ENCODE data around the gene C10orf95.
A peak's percentile ranks its signal among the peaks of the same experiment; 100 is the strongest.

C10orf95 gene

DNA sequence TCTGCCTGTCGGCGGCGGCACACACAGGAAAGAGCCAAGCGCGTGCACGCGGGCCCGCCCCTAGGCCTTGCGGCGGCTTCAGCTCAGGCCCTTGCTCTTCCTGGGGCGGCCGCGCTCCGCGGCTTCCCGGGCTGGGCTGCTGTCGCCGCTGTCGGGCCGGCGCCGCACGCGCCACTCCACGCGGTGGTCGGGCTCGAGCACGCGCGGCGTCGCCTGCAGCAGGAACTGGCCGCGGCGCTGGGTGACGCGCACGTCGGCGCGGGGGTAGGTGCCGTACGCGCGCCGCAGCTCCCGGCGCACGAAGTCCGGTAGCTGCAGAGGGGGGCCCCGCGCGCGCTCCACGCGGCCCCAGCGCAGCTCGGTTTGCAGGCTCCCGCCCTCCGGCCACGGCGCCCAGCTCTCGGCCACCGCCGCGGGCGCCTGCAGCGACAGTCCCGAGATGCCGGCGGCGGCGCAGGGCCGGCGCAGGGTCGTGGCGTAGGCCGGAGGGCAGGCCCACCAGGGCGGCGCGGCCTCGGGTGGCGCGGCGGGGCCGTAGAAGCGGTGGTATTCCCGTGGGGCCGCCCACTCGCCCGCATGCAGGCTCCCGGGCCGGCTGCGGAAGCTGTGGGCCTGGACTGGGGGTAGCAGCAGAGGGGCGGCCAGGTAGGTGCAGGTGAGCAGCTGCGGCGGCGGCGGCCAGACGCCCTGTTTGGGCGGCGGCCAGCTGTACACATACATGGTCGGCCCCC, 804 bp downstream of the C10orf95 start:
- Histone ChIP-seq H3K4me3 (ENCODE audit: low read depth, low read length) (peak overlapping the region; percentile 70), H3K27me3 (replicated peaks) (no peaks in the 10 kb centered on the region), H3K36me3 (replicated peaks) (no peaks in the 10 kb centered on the region), H3K27ac (no peak overlapping the region)
- in situ Hi-C loops (cut with HindIII; ENCODE audit: low pct_ligation_motif_present, low sequenced_read_pairs): no loop called here
- no peak for TF ChIP-seq CTCF (IDR thresholded peaks at IDR 0.05; ENCODE audit: low read depth, low read length, missing control alignments)
- peak; percentile 42 for DNase-seq

GRCh38 chr10:102450124-102450373, 1.3 kb downstream of the C10orf95 start:
- no peak for DNase-seq
- Histone ChIP-seq H3K36me3 (replicated peaks) (no peaks in the 10 kb centered on the region), H3K27ac (no peak overlapping the region), H3K27me3 (replicated peaks) (no peaks in the 10 kb centered on the region), H3K4me3 (ENCODE audit: low read depth, low read length) (peak overlapping the region; percentile 70)
- TF ChIP-seq CTCF (IDR thresholded peaks at IDR 0.05; ENCODE audit: low read depth, low read length, missing control alignments): no peak
- in situ Hi-C loops (cut with HindIII; ENCODE audit: low pct_ligation_motif_present, low sequenced_read_pairs): no loop called here

GRCh38 chr10:102449321-102450123, 1.8 kb downstream of the C10orf95 start:
- Histone ChIP-seq H3K27me3 (replicated peaks) (no peaks in the 10 kb centered on the region), H3K36me3 (replicated peaks) (no peaks in the 10 kb centered on the region), H3K4me3 (ENCODE audit: low read depth, low read length) (peak overlapping the region; percentile 70), H3K27ac (no peak overlapping the region)
- peak; percentile 42 for DNase-seq
- in situ Hi-C loops (cut with HindIII; ENCODE audit: low pct_ligation_motif_present, low sequenced_read_pairs): no loop called here
- TF ChIP-seq CTCF (IDR thresholded peaks at IDR 0.05; ENCODE audit: low read depth, low read length, missing control alignments): no peak

DNA sequence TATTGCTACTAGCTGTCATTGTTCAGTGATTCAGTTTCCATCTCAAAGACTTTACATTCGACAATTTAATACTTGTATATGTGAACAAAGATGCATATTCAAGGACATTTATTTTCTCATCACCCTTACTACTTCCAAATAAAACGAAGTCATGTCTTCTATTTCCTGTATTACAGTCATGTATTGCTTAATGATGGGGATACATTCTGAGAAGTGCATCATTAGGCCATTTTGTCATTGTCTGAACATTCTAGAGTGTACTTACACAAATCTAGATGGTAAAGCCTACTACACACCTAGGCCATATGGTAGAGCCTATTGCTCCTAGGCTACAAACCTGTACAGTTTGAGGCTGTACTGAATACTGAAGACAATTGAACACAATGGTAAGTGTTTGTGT, 6.5 kb downstream of the C10orf95 start:
- no peaks in the 10 kb centered on the region for H3K27me3 ChIP-seq (replicated peaks)

DNA sequence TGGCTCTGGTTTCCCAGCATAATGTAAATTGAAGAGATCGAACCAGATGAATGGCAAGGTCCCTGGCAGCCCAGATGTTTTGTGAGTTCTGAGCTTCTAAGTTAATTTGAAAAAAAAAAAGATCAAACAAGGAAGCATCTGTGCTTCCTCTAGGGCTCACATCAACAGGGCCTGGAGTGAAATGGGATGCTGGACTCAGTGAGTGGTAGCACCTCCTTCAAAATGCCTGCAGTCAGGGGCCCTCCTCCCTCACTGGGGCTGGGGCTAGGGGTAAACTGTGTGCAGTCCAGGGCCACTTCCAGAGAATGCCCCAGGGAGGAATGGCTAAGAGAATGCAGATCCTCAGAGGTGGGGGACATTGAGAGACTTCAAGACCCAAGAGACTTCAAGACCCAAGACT, 13.0 kb downstream of the C10orf95 start:
- in situ Hi-C loops (cut with HindIII; ENCODE audit: low pct_ligation_motif_present, low sequenced_read_pairs): no loop called here
- Histone ChIP-seq H3K36me3 (replicated peaks) (no peaks in the 10 kb centered on the region), H3K4me3 (ENCODE audit: low read depth, low read length) (no peak overlapping the region), H3K27ac (no peak overlapping the region), H3K27me3 (replicated peaks) (no peaks in the 10 kb centered on the region)
- TF ChIP-seq CTCF (IDR thresholded peaks at IDR 0.05; ENCODE audit: low read depth, low read length, missing control alignments): no peak
- no peak for DNase-seq

More for the DNA sequence above, 6.5 kb downstream of the C10orf95 start:
- in situ Hi-C loops (cut with HindIII; ENCODE audit: low pct_ligation_motif_present, low sequenced_read_pairs): no loop called here
- no peak for DNase-seq
- no peak for TF ChIP-seq CTCF (IDR thresholded peaks at IDR 0.05; ENCODE audit: low read depth, low read length, missing control alignments)
- H3K4me3 ChIP-seq (ENCODE audit: low read depth, low read length): no peak overlapping the region
- no peak overlapping the region for H3K27ac ChIP-seq
- H3K36me3 ChIP-seq (replicated peaks): no peaks in the 10 kb centered on the region
